Endothelial cell of umbilical vein (primary cell): Measurements from ENCODE around the gene PPP1R13L. TPM values are rescaled to one million over a fixed set of nuclear protein-coding genes. Genes with fewer than 3 reads are reported as not detected.

Experiments used
- BruUV-seq: library from RNA; stranded (reverse); fragments of 400-500 nt; replicated peaks from 2 replicates; lab custom pipeline; 2021; lab: Mats Ljungman, UMichigan
- CTCF ChIA-PET: fragments of 300-600, 350-600 bp; sonication (Branson Sonifier 250); formaldehyde crosslinking; loops from one replicate; lab custom pipeline; 2021; ENCODE audit warnings: antibody characterized with exemption, inconsistent platforms; lab: Charles Lee
- POLR2A ChIA-PET: fragments of 300-600, 350-600 bp; sonication (Branson Sonifier 250); formaldehyde crosslinking; loops from one replicate; lab custom pipeline; 2021; ENCODE audit warnings: antibody characterized with exemption, inconsistent platforms; lab: Charles Lee
- DNase-seq: peaks from one replicate; pipeline ENCODE4 v3.0.0-alpha.2; 2011; ENCODE audit warnings: low read depth, low spot score
- FAIRE-seq: peaks from 2 replicates; lab custom pipeline; 2011; peaks lifted over from hg19 to GRCh38; lab: Jason Lieb, UNC
- H2AFZ ChIP-seq: 2 replicates; pipeline ENCODE4 v1.6.0; 2012; ENCODE audit warnings: low read depth, low read length, control low read depth, inconsistent platforms
- H3K27ac ChIP-seq: 2 replicates; pipeline ENCODE4 v1.5.1; 2011; ENCODE audit warnings: low read depth, mild to moderate bottlenecking, control low read depth, low read length, moderate library complexity; ENCODE audit not compliant: insufficient read depth
- H3K27me3 ChIP-seq, 2 experiments: 2 replicates each; pipeline versions ENCODE4 v1.6.0 to v1.6.1; 2011; ENCODE audit warnings: low read length in 2 of 2, mixed read lengths in 1 of 2; ENCODE audit not compliant: control insufficient read depth in 2 of 2, insufficient read depth in 2 of 2
- H3K36me3 ChIP-seq, 2 experiments: 2 replicates in 1 of 2; 3 replicates in 1 of 2; pipeline ENCODE4 v1.5.1; 2011; ENCODE audit warnings: low read length in 2 of 2, mild to moderate bottlenecking in 1 of 2, moderate library complexity in 1 of 2; ENCODE audit not compliant: control insufficient read depth in 2 of 2, insufficient read depth in 2 of 2; ENCODE audit errors: extremely low read depth in 1 of 2
- H3K4me1 ChIP-seq: 3 replicates; pipeline ENCODE4 v1.5.1; 2011; ENCODE audit warnings: mild to moderate bottlenecking, low read length; ENCODE audit not compliant: control insufficient read depth, insufficient read depth; ENCODE audit errors: extremely low read depth
- H3K4me2 ChIP-seq: 2 replicates; pipeline ENCODE4 v1.6.1; 2011; ENCODE audit warnings: low read length, control low read depth, mixed read lengths; ENCODE audit not compliant: insufficient read depth
- H3K4me3 ChIP-seq, 3 experiments: fragments of 200-600 bp in 1 of 3; sonication (generic), shearing (Covaris generic) in 1 of 3; replicated peaks in 1 of 3; 2 replicates each; pipeline ENCODE4 v1.5.1; 2011 to 2016; ENCODE audit warnings: control low read depth in 3 of 3, low read length in 3 of 3, mild to moderate bottlenecking in 2 of 3, inconsistent platforms in 1 of 3, low read depth in 1 of 3, moderate library complexity in 1 of 3; ENCODE audit not compliant: insufficient read depth in 1 of 3
- H3K79me2 ChIP-seq: 2 replicates; pipeline ENCODE4 v1.6.0; 2012; ENCODE audit warnings: low read length, inconsistent platforms; ENCODE audit not compliant: control insufficient read depth, insufficient read depth
- H3K9ac ChIP-seq: replicated peaks from 2 replicates; pipeline ENCODE3; 2011; ENCODE audit warnings: low read length, control low read depth; ENCODE audit not compliant: insufficient read depth; ENCODE audit errors: extremely low read depth
- H3K9me1 ChIP-seq: replicated peaks from 3 replicates; pipeline ENCODE4 v1.6.0; 2011; ENCODE audit warnings: mild to moderate bottlenecking, low read length; ENCODE audit not compliant: control insufficient read depth, insufficient read depth; ENCODE audit errors: extremely low read depth
- H3K9me3 ChIP-seq: replicated peaks from 2 replicates; pipeline ENCODE4 v1.5.1; 2012; ENCODE audit warnings: low read length, inconsistent platforms; ENCODE audit not compliant: control insufficient read depth, insufficient read depth
- H4K20me1 ChIP-seq: replicated peaks from 2 replicates; pipeline ENCODE3; 2011; ENCODE audit warnings: mild to moderate bottlenecking, low read length; ENCODE audit not compliant: control insufficient read depth, insufficient read depth; ENCODE audit errors: extremely low read depth
- EZH2 ChIP-seq: IDR thresholded peaks from 2 replicates; pipeline ENCODE4 v1.6.1; 2012; ENCODE audit warnings: borderline replicate concordance, low read depth, mild to moderate bottlenecking, moderate library complexity, low read length, inconsistent platforms; ENCODE audit not compliant: severe bottlenecking
- FOS ChIP-seq: IDR thresholded peaks from 2 replicates; pipeline ENCODE4 v1.6.1; 2011; ENCODE audit warnings: mild to moderate bottlenecking, low read length, moderate library complexity, borderline replicate concordance; ENCODE audit not compliant: insufficient read depth
- GATA2 ChIP-seq: IDR thresholded peaks from 2 replicates; pipeline ENCODE4 v1.7.0; 2011; ENCODE audit warnings: low read depth, mild to moderate bottlenecking, moderate library complexity, mixed read lengths, low read length; ENCODE audit not compliant: insufficient read length, insufficient read depth
- JUN ChIP-seq: IDR thresholded peaks from 2 replicates; pipeline ENCODE4 v1.6.1; 2011; ENCODE audit warnings: borderline replicate concordance, low read depth; ENCODE audit not compliant: insufficient read length, insufficient read depth
- MYC ChIP-seq: IDR thresholded peaks from one replicate; pipeline ENCODE4 v1.6.1; 2011; ENCODE audit warnings: mild to moderate bottlenecking, low read depth, low read length
- POLR2A ChIP-seq: IDR thresholded peaks from 2 replicates; pipeline ENCODE4 v1.6.1; 2012; ENCODE audit warnings: low read depth, mild to moderate bottlenecking, control low read depth, low read length
- POLR2AphosphoS5 ChIP-seq: IDR thresholded peaks from 2 replicates; pipeline ENCODE4 v1.6.1; 2012; ENCODE audit warnings: low read depth, mild to moderate bottlenecking, control low read depth, low read length, moderate library complexity; ENCODE audit not compliant: insufficient read depth
- dilution Hi-C: fragments of 300-500 bp; cut with MboI; formaldehyde crosslinking; loops from one replicate; pipeline ENCODE4 v1.15.0; 2019; ENCODE audit warnings: low sequenced_read_pairs; ENCODE audit not compliant: extremely low pct_ligation_motif_present
- intact Hi-C: fragments of 100-400 bp; cut with micrococcal nuclease; formaldehyde crosslinking; loops from one replicate; pipeline ENCODE4 v1.10.0; 2022
- polyA plus RNA-seq, 4 experiments: library from polyadenylated mRNA; depleted of rRNA in 3 of 4; stranded (reverse) in 3 of 4; unstranded in 1 of 4; fragments of >200 nt; gene quantifications; 2 replicates each; pipeline versions ENCODE4 v1.2.1 to v1.2.3, GENCODE V29; 2011 to 2012; ENCODE audit warnings: missing spikeins in 1 of 4
- total RNA-seq: library from RNA; stranded (reverse); gene quantifications from 2 replicates; pipeline ENCODE4 v1.2.3, GENCODE V29; 2021
- TF ChIP-seq, protein P1 (sequence below), 2 donors: IDR thresholded peaks; 1 replicate in 1 of 2; 2 replicates in 1 of 2; pipeline ENCODE4 v1.5.1; 2011; ENCODE audit warnings: low read length in 2 of 2, mild to moderate bottlenecking in 2 of 2, moderate library complexity in 2 of 2, control low read depth in 1 of 2, inconsistent platforms in 1 of 2, low read depth in 1 of 2; ENCODE audit not compliant: insufficient read depth in 1 of 2; ENCODE audit errors: extremely low read depth in 1 of 2
- TF ChIP-seq, protein P2 (sequence below): IDR thresholded peaks from 2 replicates; pipeline ENCODE4 v1.6.1; 2011; ENCODE audit not compliant: insufficient read depth, insufficient read length

PPP1R13L gene
- total and polyA plus RNA-seq, 2 donors (not counting 3 experiments of a cell fraction or from before 2014, with no cell fraction given), result 28.5 to 77.4 TPM

DNA sequence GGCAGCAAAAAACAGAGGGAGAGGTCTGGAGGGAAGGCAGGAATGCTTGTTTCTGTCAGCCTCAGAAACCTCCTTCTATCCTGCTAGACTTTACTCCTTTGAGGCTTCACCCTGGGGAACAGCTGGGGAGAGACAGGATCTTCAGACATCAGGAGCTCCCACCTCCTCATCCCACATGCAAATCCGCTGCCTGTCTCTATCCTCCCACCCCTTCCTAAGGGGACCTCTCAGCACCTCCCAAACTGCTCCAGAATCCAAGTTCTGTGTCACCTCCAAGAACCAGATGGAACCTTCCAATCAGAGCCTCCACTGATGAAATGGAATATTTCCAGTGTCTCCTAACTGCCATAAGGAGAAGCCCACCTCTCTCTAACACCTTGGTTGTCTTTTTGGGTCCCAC is 24.8 kb downstream of the PPP1R13L start:
- DNase-seq (no peak), FAIRE-seq (no peak)
- Histone ChIP-seq H3K36me3 (no peaks in the 10 kb centered on the region), H3K4me2 (no peak overlapping the region), H3K79me2 (no peaks in the 10 kb centered on the region), H3K9ac (no peak overlapping the region), H2AFZ (no peak overlapping the region), H4K20me1 (no peaks in the 10 kb centered on the region), H3K9me1 (no peaks in the 10 kb centered on the region), H3K27me3 (no peaks in the 10 kb centered on the region), H3K4me3 (no peak overlapping the region), H3K9me3 (no peaks in the 10 kb centered on the region), H3K27ac (no peak overlapping the region), H3K4me1 (peaks cover 12% of the 10 kb centered on the region)
- dilution Hi-C loops (no loop called here), intact Hi-C loops (no loop called here)
- CTCF ChIA-PET, result interaction anchor here (0.6 kb wide), 1 partner anchor 59 kb away, joined by 3 read pairs; no protein-coding TSS in a partner anchor
- BruUV-seq, result no TSS peak
- POLR2A ChIA-PET, result interaction anchor here (0.7 kb wide), 1 partner anchor 265 kb away, joined by 4 read pairs; no protein-coding TSS in a partner anchor
- TF ChIP-seq, protein P1, sequence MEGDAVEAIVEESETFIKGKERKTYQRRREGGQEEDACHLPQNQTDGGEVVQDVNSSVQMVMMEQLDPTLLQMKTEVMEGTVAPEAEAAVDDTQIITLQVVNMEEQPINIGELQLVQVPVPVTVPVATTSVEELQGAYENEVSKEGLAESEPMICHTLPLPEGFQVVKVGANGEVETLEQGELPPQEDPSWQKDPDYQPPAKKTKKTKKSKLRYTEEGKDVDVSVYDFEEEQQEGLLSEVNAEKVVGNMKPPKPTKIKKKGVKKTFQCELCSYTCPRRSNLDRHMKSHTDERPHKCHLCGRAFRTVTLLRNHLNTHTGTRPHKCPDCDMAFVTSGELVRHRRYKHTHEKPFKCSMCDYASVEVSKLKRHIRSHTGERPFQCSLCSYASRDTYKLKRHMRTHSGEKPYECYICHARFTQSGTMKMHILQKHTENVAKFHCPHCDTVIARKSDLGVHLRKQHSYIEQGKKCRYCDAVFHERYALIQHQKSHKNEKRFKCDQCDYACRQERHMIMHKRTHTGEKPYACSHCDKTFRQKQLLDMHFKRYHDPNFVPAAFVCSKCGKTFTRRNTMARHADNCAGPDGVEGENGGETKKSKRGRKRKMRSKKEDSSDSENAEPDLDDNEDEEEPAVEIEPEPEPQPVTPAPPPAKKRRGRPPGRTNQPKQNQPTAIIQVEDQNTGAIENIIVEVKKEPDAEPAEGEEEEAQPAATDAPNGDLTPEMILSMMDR (IDR thresholded peaks at IDR 0.05; ENCODE audit: extremely low read depth in 1 of 2, insufficient read depth in 1 of 2, low read depth in 1 of 2, low read length in 2 of 2), result no peak
- TF ChIP-seq, protein P2, sequence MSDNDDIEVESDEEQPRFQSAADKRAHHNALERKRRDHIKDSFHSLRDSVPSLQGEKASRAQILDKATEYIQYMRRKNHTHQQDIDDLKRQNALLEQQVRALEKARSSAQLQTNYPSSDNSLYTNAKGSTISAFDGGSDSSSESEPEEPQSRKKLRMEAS, result no peak
- TF ChIP-seq EZH2 (no peak), JUN (no peak), POLR2AphosphoS5 (no peak), MYC (no peak), FOS (no peak), POLR2A (no peak), GATA2 (no peak)
